NCI-H460 (cell line): ENCODE data around the gene CUL4A. TPM values are rescaled to one million over a fixed set of nuclear protein-coding genes. Genes with fewer than 3 reads are reported as not detected.
A peak's percentile ranks its signal among the peaks of the same experiment; 100 is the strongest.

Experiments
- DNase-seq: peaks from one replicate; pipeline ENCODE4 v3.0.0-alpha.2; 2016; ENCODE audit warnings: low read depth; ENCODE audit errors: extremely low read depth
- total RNA-seq: library from RNA; depleted of rRNA; stranded (reverse); fragments of >200 nt; shearing (Covaris generic); gene quantifications from 2 replicates; pipeline ENCODE4 v1.2.3, GENCODE V29; 2014

The CUL4A gene
- total RNA-seq, 1 experiment from 2014 or later, result 151 TPM

GRCh38 chr13:113178896-113179167 is 30.6 kb upstream of the CUL4A start:
- no peak for DNase-seq

GRCh38 chr13:113179374-113180230 is 29.8 kb upstream of the CUL4A start:
- DNase-seq, result no peak

- no peak for DNase-seq
These were observed 27.4 kb upstream of the CUL4A start for GRCh38 chr13:113182046-113182445.

- no peak for DNase-seq
These were observed 25.8 kb upstream of the CUL4A start for GRCh38 chr13:113183450-113184129.

GRCh38 chr13:113184568-113185440 is 24.6 kb upstream of the CUL4A start:
- DNase-seq, result no peak

- no peak for DNase-seq
These were observed 23.1 kb upstream of the CUL4A start for GRCh38 chr13:113186061-113186900.

- peak; percentile 98 for DNase-seq
These were observed 22.1 kb upstream of the CUL4A start for GRCh38 chr13:113187263-113187669.

- peak; percentile 79 for DNase-seq
These were observed 21.3 kb upstream of the CUL4A start for GRCh38 chr13:113187883-113188665.

- no peak for DNase-seq
These were observed 19.2 kb upstream of the CUL4A start for GRCh38 chr13:113190181-113190580.

GRCh38 chr13:113192279-113192678 is 17.1 kb upstream of the CUL4A start:
- no peak for DNase-seq

- no peak for DNase-seq
These were observed 16.5 kb upstream of the CUL4A start for GRCh38 chr13:113192902-113193301.

GRCh38 chr13:113195360-113195759 is 14.1 kb upstream of the CUL4A start:
- DNase-seq, result no peak

- DNase-seq, result no peak
These were observed 12.3 kb upstream of the CUL4A start for GRCh38 chr13:113196970-113197737.

GRCh38 chr13:113201815-113202214 is 7.6 kb upstream of the CUL4A start:
- DNase-seq, result no peak

GRCh38 chr13:113202912-113203311 is 6.5 kb upstream of the CUL4A start:
- no peak for DNase-seq

GRCh38 chr13:113203507-113204377 is 5.7 kb upstream of the CUL4A start:
- DNase-seq, result no peak

GRCh38 chr13:113204378-113204734 is 5.1 kb upstream of the CUL4A start:
- DNase-seq, result no peak

- no peak for DNase-seq
These were observed 3.9 kb upstream of the CUL4A start for GRCh38 chr13:113205428-113205931.
